ENCODE results near the gene CPTP.

DNA sequence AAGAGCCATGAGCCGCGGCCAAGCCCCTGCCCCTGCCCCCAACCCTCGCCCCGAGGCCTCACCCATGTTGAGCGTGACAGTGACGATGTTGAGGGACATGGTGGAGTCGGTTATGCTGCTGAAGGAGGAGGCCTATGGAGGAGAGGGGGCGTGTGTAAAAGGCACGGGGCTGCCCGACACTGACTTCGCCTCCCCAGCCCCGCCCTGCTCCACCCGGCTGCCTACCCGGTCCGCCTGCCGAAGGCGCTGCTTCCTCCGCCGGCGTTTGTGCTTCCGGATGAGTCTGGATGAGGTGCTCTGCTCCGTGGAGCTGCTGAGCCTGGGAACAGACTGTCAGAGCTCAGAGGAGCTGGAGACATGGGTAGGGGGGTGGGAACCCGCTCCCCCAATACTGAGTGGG is 15.6 kb downstream of the CPTP start:
- TF ChIP-seq, protein P1, sequence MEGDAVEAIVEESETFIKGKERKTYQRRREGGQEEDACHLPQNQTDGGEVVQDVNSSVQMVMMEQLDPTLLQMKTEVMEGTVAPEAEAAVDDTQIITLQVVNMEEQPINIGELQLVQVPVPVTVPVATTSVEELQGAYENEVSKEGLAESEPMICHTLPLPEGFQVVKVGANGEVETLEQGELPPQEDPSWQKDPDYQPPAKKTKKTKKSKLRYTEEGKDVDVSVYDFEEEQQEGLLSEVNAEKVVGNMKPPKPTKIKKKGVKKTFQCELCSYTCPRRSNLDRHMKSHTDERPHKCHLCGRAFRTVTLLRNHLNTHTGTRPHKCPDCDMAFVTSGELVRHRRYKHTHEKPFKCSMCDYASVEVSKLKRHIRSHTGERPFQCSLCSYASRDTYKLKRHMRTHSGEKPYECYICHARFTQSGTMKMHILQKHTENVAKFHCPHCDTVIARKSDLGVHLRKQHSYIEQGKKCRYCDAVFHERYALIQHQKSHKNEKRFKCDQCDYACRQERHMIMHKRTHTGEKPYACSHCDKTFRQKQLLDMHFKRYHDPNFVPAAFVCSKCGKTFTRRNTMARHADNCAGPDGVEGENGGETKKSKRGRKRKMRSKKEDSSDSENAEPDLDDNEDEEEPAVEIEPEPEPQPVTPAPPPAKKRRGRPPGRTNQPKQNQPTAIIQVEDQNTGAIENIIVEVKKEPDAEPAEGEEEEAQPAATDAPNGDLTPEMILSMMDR (IDR thresholded peaks at IDR 0.05), result no peak
- TF ChIP-seq POLR2A (IDR thresholded peaks at IDR 0.05), result no peak

All from prostate gland (tissue), 2 donors.